KG1 (cell line): ENCODE data around the gene MTARC1.

Experiments
- DNase-seq: peaks from one replicate; lab custom pipeline; 2025; lab: John Stamatoyannopoulos, UW

MTARC1 gene

DNA sequence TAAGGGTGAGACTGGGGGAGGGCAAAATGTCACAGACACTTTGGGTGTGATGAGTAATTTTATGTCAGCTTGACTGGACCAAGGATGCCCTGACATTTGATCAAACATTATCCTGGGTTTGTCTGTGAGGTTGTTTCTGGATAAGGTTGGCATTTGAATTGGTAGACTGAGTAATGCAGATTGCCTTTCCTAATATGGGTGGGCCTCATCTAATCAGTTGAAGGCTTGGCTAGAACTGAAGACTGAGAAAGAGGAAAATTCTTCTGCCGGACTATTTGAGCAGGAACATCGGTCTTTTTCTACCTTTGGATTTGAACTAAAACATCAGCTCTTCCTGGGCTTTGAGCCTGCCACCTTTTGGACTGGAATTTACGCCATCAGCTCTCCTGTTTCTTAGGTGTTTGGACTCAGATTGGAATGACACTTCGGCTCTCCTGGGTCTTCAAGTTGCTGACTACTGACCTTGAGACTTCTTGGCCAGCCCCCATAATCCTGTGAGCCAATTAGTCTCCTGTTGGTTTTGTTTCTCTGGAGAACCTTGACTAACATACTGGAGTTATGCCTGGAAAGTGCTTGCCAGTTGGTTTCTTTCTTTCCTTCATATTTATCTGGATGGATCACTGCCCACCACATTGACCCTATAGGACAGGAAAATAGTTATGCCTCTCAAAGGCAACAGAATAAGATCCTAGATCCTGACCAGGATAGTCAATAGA, 47.6 kb downstream of the MTARC1 start:
- no peak for DNase-seq
